GM21786 (cell line): Measurements from ENCODE around the gene SYTL1.

Source experiments
- ATAC-seq: cut with Tn5 transposase; IDR thresholded peaks from one replicate; pipeline ENCODE4 v1.9.1; 2021; ENCODE audit not compliant: unreplicated experiment

SYTL1 gene

GRCh38 chr1:27318596-27318995 is 23.2 kb upstream of the SYTL1 start:
- no peak for ATAC-seq

GRCh38 chr1:27321813-27322568 is 19.8 kb upstream of the SYTL1 start, which contains the start of gene TMEM222:
TSS of gene TMEM222 (plus strand) at chr1:27322163. CDS start at chr1:27322198, 35 bp downstream.
- ATAC-seq, result peak; percentile 90

- no peak for ATAC-seq
Observed at GRCh38 chr1:27322569-27323240, 19.1 kb upstream of the SYTL1 start.

GRCh38 chr1:27325286-27325685 is 16.5 kb upstream of the SYTL1 start:
- ATAC-seq, result no peak

GRCh38 chr1:27327964-27328363 is 13.9 kb upstream of the SYTL1 start:
- ATAC-seq, result no peak

- ATAC-seq, result no peak
Observed at GRCh38 chr1:27330786-27331185, 11.0 kb upstream of the SYTL1 start.

GRCh38 chr1:27331426-27331825 is 10.4 kb upstream of the SYTL1 start:
- no peak for ATAC-seq

- ATAC-seq, result no peak
Observed at GRCh38 chr1:27331922-27332321, 9.9 kb upstream of the SYTL1 start.

- no peak for ATAC-seq
Observed at GRCh38 chr1:27332536-27333281, 9.1 kb upstream of the SYTL1 start.

GRCh38 chr1:27333717-27334279 is 8.0 kb upstream of the SYTL1 start:
- ATAC-seq, result no peak

- no peak for ATAC-seq
Observed at GRCh38 chr1:27335506-27336422, 6.1 kb upstream of the SYTL1 start.

GRCh38 chr1:27336756-27337155 is 5.1 kb upstream of the SYTL1 start:
- no peak for ATAC-seq

GRCh38 chr1:27338751-27339150 is 3.1 kb upstream of the SYTL1 start:
- no peak for ATAC-seq

- ATAC-seq, result no peak
Observed at GRCh38 chr1:27339213-27339612, 2.6 kb upstream of the SYTL1 start.

GRCh38 chr1:27342391-27342777 is 562 bp downstream of the SYTL1 start:
- no peak for ATAC-seq

- no peak for ATAC-seq
Observed at GRCh38 chr1:27342778-27343638, 1.2 kb downstream of the SYTL1 start.

GRCh38 chr1:27343639-27344025 is 1.8 kb downstream of the SYTL1 start:
- no peak for ATAC-seq

- no peak for ATAC-seq
Observed at GRCh38 chr1:27345272-27345671, 3.5 kb downstream of the SYTL1 start.

- no peak for ATAC-seq
Observed at GRCh38 chr1:27346357-27346756, 4.5 kb downstream of the SYTL1 start.
